ENCODE data around the gene IL36G. TPM values are rescaled to one million over a fixed set of nuclear protein-coding genes. Genes with fewer than 3 reads are reported as not detected.

IL36G gene
- total RNA-seq, 2 experiments from 2014 or later: not detected

GRCh38 chr2:113000436-113000835, 22.6 kb downstream of the IL36G start:
- Histone ChIP-seq H3K27me3 (ENCODE audit: control insufficient read depth in 1 of 2, insufficient read depth in 2 of 2, low read length in 2 of 2) (no peaks in the 10 kb centered on the region), H3K36me3 (ENCODE audit: insufficient read depth, low read length) (no peaks in the 10 kb centered on the region), H3K4me1 (ENCODE audit: insufficient read depth, low read length) (peaks cover 19% of the 10 kb centered on the region), H3K4me3 (ENCODE audit: low read length) (no peak overlapping the region), H3K27ac (ENCODE audit: low read depth in 1 of 2, low read length in 2 of 2) (no peak overlapping the region), H3K9me3 (ENCODE audit: control insufficient read depth in 1 of 2, insufficient read depth in 1 of 2, low read length in 2 of 2) (peaks cover 0 to 22% of the 10 kb centered on the region in 2 experiments)
- CTCF ChIA-PET: no interaction called here
- Mint-ChIP-seq H3K4me3 (no peak overlapping the region), H3K27ac (peak overlapping the region; percentile 61), H3K36me3 (ENCODE audit: low read depth) (peaks cover 22% of the 10 kb centered on the region), H3K27me3 (no peaks in the 10 kb centered on the region), H3K4me1 (ENCODE audit: low read depth) (peaks cover 36% of the 10 kb centered on the region), H3K9me3 (peaks cover 19% of the 10 kb centered on the region)
- ATAC-seq (ENCODE audit: poor library complexity): no peak
- no peak for DNase-seq
- POLR2A ChIA-PET: no interaction called here
- intact Hi-C loops (cut with DNase I, micrococcal nuclease): no loop called here
- TF ChIP-seq, protein P1, sequence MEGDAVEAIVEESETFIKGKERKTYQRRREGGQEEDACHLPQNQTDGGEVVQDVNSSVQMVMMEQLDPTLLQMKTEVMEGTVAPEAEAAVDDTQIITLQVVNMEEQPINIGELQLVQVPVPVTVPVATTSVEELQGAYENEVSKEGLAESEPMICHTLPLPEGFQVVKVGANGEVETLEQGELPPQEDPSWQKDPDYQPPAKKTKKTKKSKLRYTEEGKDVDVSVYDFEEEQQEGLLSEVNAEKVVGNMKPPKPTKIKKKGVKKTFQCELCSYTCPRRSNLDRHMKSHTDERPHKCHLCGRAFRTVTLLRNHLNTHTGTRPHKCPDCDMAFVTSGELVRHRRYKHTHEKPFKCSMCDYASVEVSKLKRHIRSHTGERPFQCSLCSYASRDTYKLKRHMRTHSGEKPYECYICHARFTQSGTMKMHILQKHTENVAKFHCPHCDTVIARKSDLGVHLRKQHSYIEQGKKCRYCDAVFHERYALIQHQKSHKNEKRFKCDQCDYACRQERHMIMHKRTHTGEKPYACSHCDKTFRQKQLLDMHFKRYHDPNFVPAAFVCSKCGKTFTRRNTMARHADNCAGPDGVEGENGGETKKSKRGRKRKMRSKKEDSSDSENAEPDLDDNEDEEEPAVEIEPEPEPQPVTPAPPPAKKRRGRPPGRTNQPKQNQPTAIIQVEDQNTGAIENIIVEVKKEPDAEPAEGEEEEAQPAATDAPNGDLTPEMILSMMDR (IDR thresholded peaks at IDR 0.05): no peak

DNA sequence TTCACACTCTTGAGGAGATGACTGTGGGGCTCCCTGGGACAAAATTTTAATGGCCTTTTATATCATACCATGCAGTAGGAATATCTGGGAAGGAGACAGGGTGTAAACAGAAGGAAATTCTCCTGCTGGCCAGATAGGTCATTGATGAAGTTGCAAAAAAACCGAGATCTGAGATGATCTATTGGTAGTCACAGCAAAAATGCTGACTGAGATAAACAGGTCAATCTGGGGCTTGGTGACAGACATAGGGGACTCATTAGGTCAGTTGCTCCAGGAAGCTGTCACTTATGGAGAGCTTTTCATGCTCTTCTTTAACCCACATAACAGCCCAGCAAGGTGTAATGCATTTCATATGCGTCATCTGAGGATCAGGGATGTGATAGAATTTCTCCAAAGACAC, 24.9 kb downstream of the IL36G start:
- intact Hi-C loops (cut with DNase I, micrococcal nuclease): no loop called here
- H3K27me3 Mint-ChIP-seq: no peaks in the 10 kb centered on the region
- TF ChIP-seq, protein P1 (IDR thresholded peaks at IDR 0.05): no peak
- POLR2A ChIA-PET: no interaction called here
- ATAC-seq (ENCODE audit: poor library complexity) (no peak), DNase-seq (no peak)
- Histone ChIP-seq H3K27ac (ENCODE audit: low read depth in 1 of 2, low read length in 2 of 2) (no peak overlapping the region), H3K36me3 (ENCODE audit: insufficient read depth, low read length) (no peaks in the 10 kb centered on the region), H3K27me3 (ENCODE audit: control insufficient read depth in 1 of 2, insufficient read depth in 2 of 2, low read length in 2 of 2) (no peaks in the 10 kb centered on the region), H3K4me3 (ENCODE audit: low read length) (no peak overlapping the region), H3K4me1 (ENCODE audit: insufficient read depth, low read length) (peaks cover 1% of the 10 kb centered on the region), H3K9me3 (ENCODE audit: control insufficient read depth in 1 of 2, insufficient read depth in 1 of 2, low read length in 2 of 2) (peaks cover 0 to 22% of the 10 kb centered on the region in 2 experiments)
- CTCF ChIA-PET: no interaction called here
- H3K27ac Mint-ChIP-seq: no peak overlapping the region
- H3K4me1 Mint-ChIP-seq (ENCODE audit: low read depth): peaks cover 20% of the 10 kb centered on the region
- H3K9me3 Mint-ChIP-seq: peaks cover 19% of the 10 kb centered on the region
- H3K36me3 Mint-ChIP-seq (ENCODE audit: low read depth): peaks cover 22% of the 10 kb centered on the region
- no peak overlapping the region for H3K4me3 Mint-ChIP-seq

DNA sequence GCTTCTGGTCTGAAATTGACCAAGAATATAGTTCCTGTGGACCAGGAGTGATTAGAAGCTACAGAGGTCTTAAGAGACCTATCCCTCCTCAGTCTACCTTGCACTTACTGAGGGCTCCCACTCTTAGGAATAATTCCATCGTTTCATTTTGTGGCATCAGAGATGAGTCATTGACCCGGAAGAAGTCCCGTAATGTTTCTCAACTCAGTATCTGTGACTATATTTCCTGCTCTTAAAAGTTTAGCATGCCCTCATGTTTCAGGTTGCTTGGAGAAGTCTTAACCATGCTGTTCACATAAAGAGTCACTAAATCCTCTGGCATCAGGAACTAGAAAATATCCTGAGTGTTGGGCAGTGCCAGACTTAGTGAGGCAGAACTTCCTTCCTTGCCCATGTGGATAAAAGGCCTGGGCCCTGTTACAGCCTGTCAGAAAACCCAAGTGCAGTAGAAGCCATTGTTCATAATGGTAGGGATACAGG, 27.3 kb downstream of the IL36G start, which contains the start of gene IL36A:
Gene IL36A, plus strand, starts transcription at position 430 of the 480 bp plus-strand sequence. CDS start 413 bp downstream, outside the sequence.
- H3K9me3 ChIP-seq (ENCODE audit: control insufficient read depth in 1 of 2, insufficient read depth in 1 of 2, low read length in 2 of 2): peaks cover 3 to 17% of the 10 kb centered on the region in 2 experiments
- no peak within 1 kb of the TSS for H3K27ac ChIP-seq (ENCODE audit: low read depth in 1 of 2, low read length in 2 of 2)
- Mint-ChIP-seq H3K27me3 (no peaks in the 10 kb centered on the region), H3K9me3 (peaks cover 16% of the 10 kb centered on the region), H3K27ac (no peak within 1 kb of the TSS), H3K4me1 (ENCODE audit: low read depth) (peaks cover 10% of the 10 kb centered on the region), H3K36me3 (ENCODE audit: low read depth) (peaks cover 14% of the 10 kb centered on the region), H3K4me3 (no peak within 1 kb of the TSS)
- H3K4me1 ChIP-seq (ENCODE audit: insufficient read depth, low read length): no peaks in the 10 kb centered on the region
- intact Hi-C loops (cut with DNase I, micrococcal nuclease): no loop called here
- no peaks in the 10 kb centered on the region for H3K36me3 ChIP-seq (ENCODE audit: insufficient read depth, low read length)
- CTCF ChIA-PET: no interaction called here
- ATAC-seq (ENCODE audit: poor library complexity) (no peak), DNase-seq (no peak)
- no peaks in the 10 kb centered on the region for H3K27me3 ChIP-seq (ENCODE audit: control insufficient read depth in 1 of 2, insufficient read depth in 2 of 2, low read length in 2 of 2)
- TF ChIP-seq, protein P1 (IDR thresholded peaks at IDR 0.05): no peak
- POLR2A ChIA-PET: no interaction called here
- H3K4me3 ChIP-seq (ENCODE audit: low read length): no peak within 1 kb of the TSS

All from CD4-positive, alpha-beta T cell (primary cell).